OCI-LY1 (cell line): ENCODE measurements around the gene MYF6.

Experiments used
- H2AFZ ChIP-seq: fragments of 200-600 bp; sonication (generic), shearing (Covaris generic); 2 replicates; pipeline ENCODE4 v1.6.0; 2014; ENCODE audit warnings: antibody characterized with exemption, mild to moderate bottlenecking, low read length
- H3F3A ChIP-seq: fragments of 200-600 bp; sonication (generic), shearing (Covaris generic); 2 replicates; pipeline ENCODE4 v1.6.0; 2014; ENCODE audit warnings: mild to moderate bottlenecking, antibody characterized with exemption, low read length, moderate library complexity; ENCODE audit not compliant: insufficient read depth
- H3K27ac ChIP-seq: fragments of 200-600 bp; sonication (generic); 2 replicates; pipeline ENCODE4 v1.5.1; 2014; ENCODE audit warnings: low read length, mixed run types, mild to moderate bottlenecking, low read depth; ENCODE audit not compliant: poor library complexity, severe bottlenecking
- H3K27me3 ChIP-seq: fragments of 200-600 bp; sonication (generic); 2 replicates; pipeline ENCODE4 v1.6.0; 2014; ENCODE audit warnings: antibody characterized with exemption, mild to moderate bottlenecking, low read length, moderate library complexity; ENCODE audit not compliant: insufficient read depth
- H3K36me3 ChIP-seq: fragments of 200-600 bp; sonication (generic); 2 replicates; pipeline ENCODE4 v1.6.1; 2014; ENCODE audit warnings: mild to moderate bottlenecking, antibody characterized with exemption, low read length, moderate library complexity, mixed read lengths; ENCODE audit not compliant: insufficient read depth
- H3K4me1 ChIP-seq: fragments of 200-600 bp; sonication (generic); 2 replicates; pipeline ENCODE4 v1.5.1; 2014; ENCODE audit warnings: mild to moderate bottlenecking, low read length, moderate library complexity; ENCODE audit not compliant: insufficient read depth, severe bottlenecking
- H3K4me2 ChIP-seq: fragments of 200-600 bp; sonication (generic), shearing (Covaris generic); 2 replicates; pipeline ENCODE4 v1.6.1; 2014; ENCODE audit warnings: low read length
- H3K4me3 ChIP-seq: fragments of 200-600 bp; sonication (generic); 2 replicates; pipeline ENCODE4 v1.5.1; 2014; ENCODE audit warnings: low read length, low read depth, mild to moderate bottlenecking, mixed read lengths; ENCODE audit not compliant: poor library complexity, severe bottlenecking
- H3K79me2 ChIP-seq: fragments of 200-600 bp; shearing (Covaris generic); 2 replicates; pipeline ENCODE4 v1.6.1; 2016; ENCODE audit warnings: mixed run types, low read length, mixed read lengths; ENCODE audit not compliant: insufficient read depth
- H3K9ac ChIP-seq: fragments of 200-600 bp; sonication (generic), shearing (Covaris generic); 2 replicates; pipeline ENCODE4 v1.6.1; 2014; ENCODE audit warnings: mild to moderate bottlenecking, low read length, mixed read lengths
- H3K9me2 ChIP-seq: fragments of 200-600 bp; sonication (generic), shearing (Covaris generic); 2 replicates; pipeline ENCODE4 v1.6.1; 2014; ENCODE audit warnings: low read depth, mild to moderate bottlenecking, low read length, mixed read lengths
- H3K9me3 ChIP-seq: fragments of 200-600 bp; shearing (Covaris generic); 2 replicates; pipeline ENCODE4 v1.6.1; 2014; ENCODE audit warnings: low read length, mixed read lengths
- H4K20me1 ChIP-seq: fragments of 200-600 bp; sonication (generic), shearing (Covaris generic); 2 replicates; pipeline ENCODE4 v1.6.0; 2016; ENCODE audit warnings: mild to moderate bottlenecking, low read length; ENCODE audit not compliant: insufficient read depth
- EZH2 ChIP-seq: fragments of 200-600 bp; sonication (generic), shearing (Covaris generic); IDR thresholded peaks from 2 replicates; pipeline ENCODE4 v1.8.0; 2017; ENCODE audit warnings: borderline replicate concordance, mixed run types, mild to moderate bottlenecking, antibody characterized with exemption, low read length, moderate library complexity, mixed read lengths
- TF ChIP-seq, protein P1 (sequence below): fragments of 200-600 bp; sonication (generic), shearing (Covaris generic); IDR thresholded peaks from 2 replicates; pipeline ENCODE4 v1.5.1; 2017; ENCODE audit warnings: mild to moderate bottlenecking, antibody characterized with exemption, low read length, moderate library complexity, mixed read lengths

The MYF6 gene

DNA sequence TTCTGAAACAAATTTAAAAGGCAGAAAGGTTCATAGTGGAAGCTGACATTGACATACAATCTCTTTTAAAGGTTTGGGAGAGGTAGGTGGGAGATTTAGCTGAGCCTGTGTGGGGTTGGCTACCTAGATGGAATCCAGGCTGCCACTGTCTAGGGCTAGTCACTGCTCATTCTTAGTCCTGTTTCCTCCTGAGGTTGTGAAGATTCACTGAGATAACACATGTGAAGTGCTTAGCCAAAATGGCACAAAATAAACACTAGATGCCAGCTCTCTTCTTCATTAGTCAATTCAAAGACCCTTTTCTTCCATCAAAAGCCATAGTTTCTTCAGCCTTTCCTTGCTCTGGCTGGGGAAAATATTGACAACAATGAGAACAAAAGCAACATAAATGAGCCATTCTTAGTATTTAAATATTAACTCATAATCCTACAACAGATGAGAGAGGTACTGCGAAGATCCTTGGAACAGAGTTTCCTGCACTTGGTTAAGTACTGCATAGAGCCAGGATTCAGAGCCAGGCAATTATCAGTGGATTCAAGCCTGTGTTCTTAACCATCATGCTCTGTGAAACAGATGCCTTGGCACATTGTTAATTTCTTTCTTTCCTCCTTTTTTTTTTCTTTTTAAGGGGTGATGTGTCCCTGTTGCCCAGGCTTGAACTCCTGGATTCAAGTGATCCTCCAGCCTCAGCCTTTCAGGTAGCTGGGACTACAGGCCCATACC is 3.5 kb downstream of the MYF6 start:
- Histone ChIP-seq H3K27ac (no peak overlapping the region), H3K4me2 (no peak overlapping the region), H3K4me1 (no peaks in the 10 kb centered on the region), H3K9ac (no peak overlapping the region), H3K9me2 (no peaks in the 10 kb centered on the region), H3F3A (no peaks in the 10 kb centered on the region), H3K27me3 (no peaks in the 10 kb centered on the region), H3K79me2 (no peaks in the 10 kb centered on the region), H3K4me3 (no peak overlapping the region), H2AFZ (no peak overlapping the region), H3K36me3 (no peaks in the 10 kb centered on the region), H4K20me1 (no peaks in the 10 kb centered on the region), H3K9me3 (no peaks in the 10 kb centered on the region)
- TF ChIP-seq, protein P1, sequence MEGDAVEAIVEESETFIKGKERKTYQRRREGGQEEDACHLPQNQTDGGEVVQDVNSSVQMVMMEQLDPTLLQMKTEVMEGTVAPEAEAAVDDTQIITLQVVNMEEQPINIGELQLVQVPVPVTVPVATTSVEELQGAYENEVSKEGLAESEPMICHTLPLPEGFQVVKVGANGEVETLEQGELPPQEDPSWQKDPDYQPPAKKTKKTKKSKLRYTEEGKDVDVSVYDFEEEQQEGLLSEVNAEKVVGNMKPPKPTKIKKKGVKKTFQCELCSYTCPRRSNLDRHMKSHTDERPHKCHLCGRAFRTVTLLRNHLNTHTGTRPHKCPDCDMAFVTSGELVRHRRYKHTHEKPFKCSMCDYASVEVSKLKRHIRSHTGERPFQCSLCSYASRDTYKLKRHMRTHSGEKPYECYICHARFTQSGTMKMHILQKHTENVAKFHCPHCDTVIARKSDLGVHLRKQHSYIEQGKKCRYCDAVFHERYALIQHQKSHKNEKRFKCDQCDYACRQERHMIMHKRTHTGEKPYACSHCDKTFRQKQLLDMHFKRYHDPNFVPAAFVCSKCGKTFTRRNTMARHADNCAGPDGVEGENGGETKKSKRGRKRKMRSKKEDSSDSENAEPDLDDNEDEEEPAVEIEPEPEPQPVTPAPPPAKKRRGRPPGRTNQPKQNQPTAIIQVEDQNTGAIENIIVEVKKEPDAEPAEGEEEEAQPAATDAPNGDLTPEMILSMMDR = no peak
- no peak for TF ChIP-seq EZH2

DNA sequence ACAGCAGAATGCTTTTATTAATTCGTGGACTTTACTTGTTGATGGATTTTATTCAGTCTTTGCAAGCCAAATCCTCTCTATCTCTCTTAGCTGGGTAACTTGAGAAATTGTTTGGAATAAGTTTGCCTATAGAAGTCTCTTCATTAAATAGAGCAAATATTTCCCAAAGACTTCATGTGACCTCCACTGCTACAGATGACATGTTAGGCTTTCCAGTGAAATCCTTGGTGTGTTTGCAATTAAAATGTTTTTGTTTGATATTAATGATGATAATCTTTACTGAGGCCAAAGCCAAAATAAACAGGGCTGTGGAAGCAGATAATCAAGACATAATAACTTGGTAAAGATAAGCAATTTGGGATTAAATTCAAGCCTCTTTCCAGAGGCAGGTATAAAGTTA is 4.4 kb downstream of the MYF6 start:
- no peak overlapping the region for H3K27ac ChIP-seq
- no peaks in the 10 kb centered on the region for H3K27me3 ChIP-seq
- H3K4me2 ChIP-seq = no peak overlapping the region
- no peaks in the 10 kb centered on the region for H3K9me2 ChIP-seq
- no peaks in the 10 kb centered on the region for H3F3A ChIP-seq
- H2AFZ ChIP-seq = no peak overlapping the region
- no peaks in the 10 kb centered on the region for H3K4me1 ChIP-seq
- H3K79me2 ChIP-seq = no peaks in the 10 kb centered on the region
- H4K20me1 ChIP-seq = no peaks in the 10 kb centered on the region
- no peaks in the 10 kb centered on the region for H3K36me3 ChIP-seq
- TF ChIP-seq EZH2 = no peak
- TF ChIP-seq, protein P1 = no peak
- no peak overlapping the region for H3K4me3 ChIP-seq
- no peak overlapping the region for H3K9ac ChIP-seq
- no peaks in the 10 kb centered on the region for H3K9me3 ChIP-seq

DNA sequence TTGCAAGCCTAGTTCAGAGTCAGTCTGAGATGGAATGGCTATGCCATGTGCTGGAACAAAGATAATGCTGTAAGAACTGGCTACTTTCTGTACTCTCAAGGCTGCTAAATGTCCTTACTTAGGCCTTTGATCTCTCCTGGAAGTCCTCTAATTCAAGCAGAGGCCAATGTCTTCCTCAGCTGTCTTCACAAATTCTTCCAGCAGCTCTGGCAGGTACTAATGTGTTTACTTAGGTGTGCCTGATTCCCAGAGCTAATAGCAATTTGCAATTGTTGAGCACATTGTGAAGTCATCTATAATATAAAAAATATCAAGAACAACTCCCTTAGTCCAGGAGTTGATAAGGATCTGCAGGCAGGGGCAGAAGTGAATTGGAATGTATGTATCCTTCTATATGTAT is 5.4 kb downstream of the MYF6 start:
- Histone ChIP-seq H3K4me1 (no peaks in the 10 kb centered on the region), H3F3A (no peaks in the 10 kb centered on the region), H3K4me2 (no peak overlapping the region), H3K27me3 (no peaks in the 10 kb centered on the region), H3K9me3 (no peaks in the 10 kb centered on the region), H2AFZ (no peak overlapping the region), H3K4me3 (no peak overlapping the region), H3K9ac (no peak overlapping the region), H3K9me2 (no peaks in the 10 kb centered on the region), H3K79me2 (no peaks in the 10 kb centered on the region), H3K27ac (no peak overlapping the region), H3K36me3 (no peaks in the 10 kb centered on the region), H4K20me1 (no peaks in the 10 kb centered on the region)
- TF ChIP-seq, protein P1 = no peak
- no peak for TF ChIP-seq EZH2
